Type B pancreatic cell (in vitro differentiated cells): ENCODE data around the gene TMEM198. TPM values are rescaled to one million over a fixed set of nuclear protein-coding genes. Genes with fewer than 3 reads are reported as not detected.

Experiments
- DNase-seq: peaks from one replicate; pipeline ENCODE4 v3.0.0; 2021; ENCODE audit warnings: mixed read lengths; ENCODE audit not compliant: unreplicated experiment; ENCODE audit errors: extremely low spot score
- H3K27ac Mint-ChIP-seq: 2 replicates; pipeline ENCODE4 v1.8.0; 2021; ENCODE audit warnings: mild to moderate bottlenecking, mixed read lengths
- H3K27me3 Mint-ChIP-seq: 2 replicates; pipeline ENCODE4 v1.8.0; 2021; ENCODE audit warnings: mixed read lengths
- H3K36me3 Mint-ChIP-seq: 2 replicates; pipeline ENCODE4 v1.8.0; 2021; ENCODE audit warnings: mixed read lengths
- H3K4me1 Mint-ChIP-seq: one replicate; pipeline ENCODE4 v1.8.0; 2021; ENCODE audit warnings: mixed read lengths; ENCODE audit not compliant: unreplicated experiment
- H3K4me3 Mint-ChIP-seq: 2 replicates; pipeline ENCODE4 v1.8.0; 2021; ENCODE audit warnings: mild to moderate bottlenecking, mixed read lengths
- H3K9me3 Mint-ChIP-seq: 2 replicates; pipeline ENCODE4 v1.8.0; 2021; ENCODE audit warnings: mixed read lengths
- CTCF ChIP-seq: fragments of 200-600 bp; sonication (generic); conservative IDR thresholded peaks from 2 replicates; pipeline ENCODE4 v1.5.0; 2021; ENCODE audit warnings: antibody characterized with exemption, mild to moderate bottlenecking
- total RNA-seq: library from RNA; stranded (reverse); gene quantifications from 2 replicates; pipeline ENCODE4 v1.2.1, GENCODE V29; 2021; ENCODE audit warnings: low replicate concordance

The TMEM198 gene
- total RNA-seq, 1 donor from 2014 or later, result 7.8 TPM

- Mint-ChIP-seq H3K4me1 (peaks cover 58% of the 10 kb centered on the region), H3K27me3 (peaks cover 69% of the 10 kb centered on the region), H3K9me3 (no peaks in the 10 kb centered on the region), H3K27ac (peak overlapping the region; percentile 11), H3K36me3 (no peaks in the 10 kb centered on the region), H3K4me3 (peak overlapping the region; percentile 79)
- TF ChIP-seq CTCF, result peak; percentile 83
- no peak for DNase-seq
These were observed 22.6 kb upstream of the TMEM198 start for GRCh38 chr2:219521066-219521880.

DNA sequence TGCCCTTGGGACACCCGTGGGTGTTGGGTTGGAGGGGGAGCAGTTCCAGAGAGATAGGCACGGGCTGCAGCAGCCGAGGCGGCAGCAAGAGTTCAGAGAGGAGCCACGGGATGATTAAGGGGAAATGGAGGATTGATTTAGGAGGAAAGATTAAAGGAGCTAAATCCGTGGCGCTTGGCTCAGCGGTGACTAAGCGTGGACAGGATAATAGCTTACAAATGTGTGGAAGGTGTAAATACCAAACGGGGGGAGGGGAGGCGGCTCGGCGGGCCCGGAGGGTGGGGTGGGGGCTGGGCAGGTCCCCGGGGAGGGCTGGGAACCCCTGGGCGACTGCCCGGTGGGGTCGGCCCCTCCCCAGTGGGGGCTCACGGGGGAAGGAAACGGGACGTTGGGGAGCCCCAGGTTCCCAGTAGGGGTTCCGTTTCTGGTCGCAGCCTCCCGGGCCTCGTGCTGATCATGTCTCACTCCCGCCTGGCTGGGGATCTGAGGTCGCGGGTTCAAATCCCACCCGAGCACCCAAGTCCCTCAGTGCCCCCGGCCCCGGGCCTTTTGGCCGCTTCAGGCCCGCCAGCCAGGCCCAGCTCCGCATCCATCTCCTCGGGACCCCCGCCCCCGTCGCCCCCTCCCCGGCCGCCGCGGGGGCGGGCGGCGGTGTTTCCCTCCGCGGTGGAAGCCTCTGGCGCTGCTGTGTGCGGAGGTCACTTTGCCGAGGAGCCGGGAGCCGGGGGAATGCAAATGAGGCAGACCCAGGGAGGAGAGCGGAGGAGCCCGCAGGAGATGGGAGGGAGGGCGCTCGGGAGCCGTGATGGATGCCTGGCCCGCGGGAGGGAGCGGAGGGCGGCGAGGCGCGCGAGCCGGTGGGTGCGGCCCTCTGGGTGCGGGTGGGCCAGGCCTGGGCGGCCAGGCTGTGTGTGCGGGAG, 21.5 kb upstream of the TMEM198 start:
- peak overlapping the region; percentile 79 for H3K4me3 Mint-ChIP-seq
- H3K27me3 Mint-ChIP-seq, result peaks cover 69% of the 10 kb centered on the region
- no peaks in the 10 kb centered on the region for H3K36me3 Mint-ChIP-seq
- H3K4me1 Mint-ChIP-seq, result peaks cover 62% of the 10 kb centered on the region
- no peak for DNase-seq
- no peaks in the 10 kb centered on the region for H3K9me3 Mint-ChIP-seq
- H3K27ac Mint-ChIP-seq, result peak overlapping the region; percentile 11
- no peak for TF ChIP-seq CTCF

GRCh38 chr2:219523031-219523671, 20.7 kb upstream of the TMEM198 start:
- peak overlapping the region; percentile 51 for H3K4me3 Mint-ChIP-seq
- peaks cover 60% of the 10 kb centered on the region for H3K4me1 Mint-ChIP-seq
- H3K36me3 Mint-ChIP-seq, result no peaks in the 10 kb centered on the region
- H3K9me3 Mint-ChIP-seq, result no peaks in the 10 kb centered on the region
- no peak overlapping the region for H3K27ac Mint-ChIP-seq
- H3K27me3 Mint-ChIP-seq, result peaks cover 69% of the 10 kb centered on the region
- peak; percentile 26 for TF ChIP-seq CTCF
- no peak for DNase-seq

GRCh38 chr2:219524817-219525216, 19.0 kb upstream of the TMEM198 start:
- peaks cover 73% of the 10 kb centered on the region for H3K27me3 Mint-ChIP-seq

More at GRCh38 chr2:219524817-219525216, 19.0 kb upstream of the TMEM198 start:
- DNase-seq, result no peak
- no peaks in the 10 kb centered on the region for H3K9me3 Mint-ChIP-seq
- H3K36me3 Mint-ChIP-seq, result no peaks in the 10 kb centered on the region
- no peak overlapping the region for H3K4me3 Mint-ChIP-seq
- no peak overlapping the region for H3K27ac Mint-ChIP-seq
- H3K4me1 Mint-ChIP-seq, result peaks cover 57% of the 10 kb centered on the region
- TF ChIP-seq CTCF, result no peak
